Adrenal gland (tissue), 5 donors: ENCODE results near the gene C1QTNF4.
"Not testable (repeated sequence)": the region's sequence is repeated elsewhere in the genome, so short reads cannot be mapped to it uniquely, and the experiment has no call there.

Experiments
- POLR2A ChIP-seq, 2 donors: fragments of 450-650 bp; IDR thresholded peaks; one replicate each; pipeline ENCODE4 v1.6.1; 2017; ENCODE audit warnings: antibody characterized with exemption in 2 of 2, mild to moderate bottlenecking in 2 of 2, moderate library complexity in 1 of 2
- TF ChIP-seq, protein P1 (sequence below), 6 experiments: fragments of 450-650 bp in 4 of 6; fragments of 200-600 bp in 2 of 6; sonication (generic) in 1 of 6; IDR thresholded peaks; 1 replicate in 5 of 6; 2 replicates in 1 of 6; pipeline versions ENCODE4 v1.5.1 to v1.8.0; 2016 to 2021; ENCODE audit warnings: antibody characterized with exemption in 6 of 6, mild to moderate bottlenecking in 2 of 6, moderate library complexity in 1 of 6
- donor health status: DM: no; HTN: no; CAD: no.

DNA sequence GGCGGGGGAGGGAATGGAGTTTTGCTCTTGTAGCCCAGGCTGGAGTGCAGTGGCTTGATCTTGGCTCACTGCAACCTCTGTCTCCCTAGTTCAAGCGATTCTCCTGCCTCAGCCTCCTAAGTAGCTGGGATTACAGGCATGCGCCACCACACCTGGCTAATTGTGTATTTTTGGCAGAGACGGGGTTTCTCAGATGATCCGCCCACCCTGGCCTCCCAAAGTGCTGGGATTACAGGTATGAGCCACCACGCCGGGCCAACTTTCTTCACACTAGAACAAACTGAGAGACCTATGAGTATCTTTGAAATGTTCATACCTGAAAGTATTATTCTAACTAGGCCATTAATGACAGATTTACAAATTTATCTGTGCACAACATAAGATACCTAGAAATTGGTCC lies 47.9 kb downstream of the C1QTNF4 start:
- TF ChIP-seq POLR2A (IDR thresholded peaks at IDR 0.05) = not testable (repeated sequence)
- TF ChIP-seq, protein P1, sequence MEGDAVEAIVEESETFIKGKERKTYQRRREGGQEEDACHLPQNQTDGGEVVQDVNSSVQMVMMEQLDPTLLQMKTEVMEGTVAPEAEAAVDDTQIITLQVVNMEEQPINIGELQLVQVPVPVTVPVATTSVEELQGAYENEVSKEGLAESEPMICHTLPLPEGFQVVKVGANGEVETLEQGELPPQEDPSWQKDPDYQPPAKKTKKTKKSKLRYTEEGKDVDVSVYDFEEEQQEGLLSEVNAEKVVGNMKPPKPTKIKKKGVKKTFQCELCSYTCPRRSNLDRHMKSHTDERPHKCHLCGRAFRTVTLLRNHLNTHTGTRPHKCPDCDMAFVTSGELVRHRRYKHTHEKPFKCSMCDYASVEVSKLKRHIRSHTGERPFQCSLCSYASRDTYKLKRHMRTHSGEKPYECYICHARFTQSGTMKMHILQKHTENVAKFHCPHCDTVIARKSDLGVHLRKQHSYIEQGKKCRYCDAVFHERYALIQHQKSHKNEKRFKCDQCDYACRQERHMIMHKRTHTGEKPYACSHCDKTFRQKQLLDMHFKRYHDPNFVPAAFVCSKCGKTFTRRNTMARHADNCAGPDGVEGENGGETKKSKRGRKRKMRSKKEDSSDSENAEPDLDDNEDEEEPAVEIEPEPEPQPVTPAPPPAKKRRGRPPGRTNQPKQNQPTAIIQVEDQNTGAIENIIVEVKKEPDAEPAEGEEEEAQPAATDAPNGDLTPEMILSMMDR (IDR thresholded peaks at IDR 0.05) = not testable (repeated sequence)
